NCI-H446 treated with DMSO at 0.1 percent for 48 hours (cell line): Measurements from ENCODE around the gene BBS1.

ENCODE experiments used
- DNase-seq: peaks from one replicate; lab custom pipeline; 2025; lab: John Stamatoyannopoulos, UW

Gene BBS1

DNA sequence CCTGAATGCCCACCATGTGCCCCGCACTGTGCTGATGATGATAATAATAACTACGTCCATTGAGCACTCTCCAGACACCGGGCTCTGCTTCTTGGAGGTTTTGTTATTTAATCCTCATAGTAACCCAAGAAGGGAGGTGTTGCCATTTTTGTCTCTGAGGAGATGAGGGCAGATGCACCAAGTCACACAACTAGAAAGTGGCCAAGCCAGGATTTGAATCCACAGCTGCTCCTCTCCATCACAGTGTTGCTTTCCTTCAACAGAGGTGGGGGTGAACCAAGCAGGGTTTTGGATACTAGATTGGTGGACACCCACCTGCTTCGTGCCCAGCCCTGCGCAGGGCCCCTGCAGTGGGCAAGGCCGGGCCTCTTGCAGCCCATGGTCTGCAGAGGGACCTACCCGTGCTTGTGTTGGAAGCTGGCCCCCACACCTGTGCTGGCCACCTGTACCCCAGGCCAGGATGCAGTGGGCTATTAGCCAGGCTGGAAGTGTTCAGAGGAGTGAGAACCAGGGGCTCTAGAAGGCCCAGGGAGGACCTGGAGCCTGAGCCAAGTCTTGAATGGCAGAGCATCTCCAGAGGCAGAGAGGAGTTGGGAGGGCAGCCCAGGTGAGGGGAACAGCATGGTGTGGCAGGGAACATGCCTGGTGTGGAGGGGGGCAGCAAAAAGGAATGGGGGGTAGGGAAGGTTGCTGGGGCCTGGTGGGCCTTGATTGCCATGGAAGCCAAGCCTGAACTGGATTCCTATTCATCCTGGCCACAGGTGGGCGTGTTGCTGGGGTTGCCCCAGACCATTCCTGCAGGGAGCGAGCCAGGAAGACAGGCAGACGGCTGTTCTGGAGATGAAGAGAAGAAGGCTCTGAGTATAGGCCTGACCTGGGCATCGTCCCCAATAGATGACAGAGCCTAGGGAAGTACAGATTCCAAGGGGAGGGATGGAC, 32.9 kb upstream of the BBS1 start:
- no peak for DNase-seq

GRCh38 chr11:66478729-66479393, 31.6 kb upstream of the BBS1 start:
- DNase-seq = no peak

- DNase-seq = peak; percentile 7
Measured at GRCh38 chr11:66479394-66480116, 30.9 kb upstream of the BBS1 start.

DNA sequence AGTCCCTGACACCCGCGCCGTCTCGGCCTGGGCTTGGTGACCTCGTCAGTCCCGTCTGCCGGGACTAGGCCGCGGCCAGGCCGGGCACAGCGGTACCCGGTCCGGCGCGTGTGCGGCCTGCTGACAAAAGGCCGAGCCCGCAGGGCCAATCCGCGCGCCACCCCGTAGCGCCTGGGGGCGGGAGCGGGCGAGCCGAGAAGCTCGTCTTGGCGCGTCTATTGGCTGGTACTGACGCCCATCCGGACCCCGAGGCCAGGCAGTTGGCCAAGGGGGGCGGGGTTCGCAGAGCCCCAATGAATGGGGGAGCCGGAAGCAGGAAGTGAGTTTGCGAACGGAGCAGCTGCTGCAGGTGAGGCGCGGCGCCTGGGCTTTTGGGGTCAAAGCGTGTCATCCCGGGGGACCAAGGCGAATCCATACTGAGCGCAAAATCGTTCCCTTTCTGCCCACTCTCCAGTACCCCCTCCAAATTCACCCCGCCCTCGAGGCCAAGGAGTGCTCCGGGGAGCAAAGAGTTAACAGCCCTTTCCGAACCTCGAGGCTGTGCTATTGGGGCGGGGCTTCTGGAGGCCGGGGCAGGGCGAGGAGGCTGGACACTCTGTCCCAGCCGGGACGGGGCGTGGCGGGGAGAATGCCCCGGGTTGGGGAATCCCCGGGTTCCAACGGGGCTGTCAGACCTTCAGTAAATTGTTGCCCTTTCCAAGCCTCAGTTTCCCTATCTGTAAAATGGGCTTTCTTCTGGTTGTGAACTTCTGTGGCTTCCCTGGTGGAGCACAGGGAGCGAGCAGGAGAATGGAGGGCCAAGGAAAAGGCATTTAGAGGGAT, 30.1 kb upstream of the BBS1 start, which contains the start of gene DPP3:
TSS of gene DPP3 (plus strand) at position 318 of the 822 bp plus-strand sequence. CDS start 1,767 bp downstream, outside the sequence.
- DNase-seq = peak; percentile 93

- DNase-seq = no peak
Measured at GRCh38 chr11:66484806-66485380, 25.5 kb upstream of the BBS1 start.

- no peak for DNase-seq
Measured at GRCh38 chr11:66488957-66489356, 21.5 kb upstream of the BBS1 start.

DNA sequence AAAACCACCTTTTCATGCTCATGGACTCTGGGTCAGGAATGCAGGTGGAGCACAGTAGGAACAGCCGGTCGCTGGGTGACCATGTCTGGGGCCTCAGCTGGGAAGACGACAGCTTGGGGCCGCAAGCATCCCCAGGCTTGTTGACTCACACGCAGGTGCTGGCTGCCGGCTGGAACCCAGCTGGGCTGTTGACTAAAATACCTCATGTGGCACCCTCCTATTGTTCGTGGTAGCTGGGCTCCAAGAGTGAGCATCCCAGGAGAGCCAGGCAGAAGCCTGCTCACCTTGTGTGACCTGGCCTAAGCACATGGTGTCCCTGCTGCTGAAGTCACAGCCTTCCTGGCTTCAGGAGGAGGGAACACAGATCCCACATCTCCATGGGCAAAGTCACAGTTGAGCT, 20.8 kb upstream of the BBS1 start:
- no peak for DNase-seq

DNA sequence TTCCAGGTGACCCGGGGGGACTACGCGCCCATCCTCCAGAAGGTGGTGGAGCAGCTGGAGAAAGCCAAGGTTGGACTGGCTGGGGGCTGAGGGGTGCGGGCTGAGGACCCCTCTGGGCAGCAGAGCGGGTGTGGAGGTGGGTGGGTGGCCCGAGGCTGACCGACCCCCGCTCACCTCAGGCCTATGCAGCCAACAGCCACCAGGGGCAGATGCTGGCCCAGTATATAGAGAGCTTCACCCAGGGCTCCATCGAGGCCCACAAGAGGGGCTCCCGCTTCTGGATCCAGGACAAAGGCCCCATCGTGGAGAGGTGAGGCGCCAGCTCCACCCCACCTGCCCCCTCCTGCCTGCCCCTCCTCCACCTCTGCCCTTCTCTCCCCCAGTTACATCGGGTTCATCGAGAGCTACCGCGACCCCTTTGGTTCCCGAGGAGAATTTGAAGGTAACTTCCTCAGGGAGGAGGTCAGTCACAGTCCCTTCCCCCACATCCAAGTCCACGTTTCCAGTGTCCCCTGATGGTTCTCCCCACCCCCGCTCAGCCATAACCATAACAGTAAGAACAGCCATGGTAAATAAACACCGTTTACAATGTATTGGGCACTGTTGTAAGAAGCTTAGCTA, 19.0 kb upstream of the BBS1 start:
- DNase-seq = no peak

- no peak for DNase-seq
Measured at GRCh38 chr11:66492161-66492865, 18.1 kb upstream of the BBS1 start.

DNA sequence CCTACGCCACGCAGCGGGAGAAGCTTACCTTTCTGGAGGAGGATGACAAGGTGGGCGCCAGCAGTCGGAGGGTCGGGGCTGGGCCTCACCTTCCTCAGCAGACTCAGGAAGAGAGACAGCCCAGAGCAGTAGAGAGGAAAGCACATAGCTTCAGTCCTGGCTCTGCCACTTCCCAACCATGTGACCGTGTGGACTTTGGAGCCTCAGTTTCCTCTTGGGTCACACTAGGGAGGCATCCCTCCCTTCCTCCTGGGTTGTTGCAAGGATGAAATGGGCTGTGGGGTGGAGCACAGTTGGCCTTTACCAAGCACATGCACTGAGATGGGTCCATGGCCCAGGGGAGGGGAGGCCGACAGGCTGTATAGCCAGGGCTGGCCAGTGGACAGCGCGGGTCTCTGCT, 17.3 kb upstream of the BBS1 start:
- no peak for DNase-seq

- no peak for DNase-seq
Measured at GRCh38 chr11:66494458-66494857, 16.0 kb upstream of the BBS1 start.

GRCh38 chr11:66494935-66495334, 15.5 kb upstream of the BBS1 start:
- DNase-seq = no peak

GRCh38 chr11:66495401-66495854, 15.0 kb upstream of the BBS1 start:
- DNase-seq = no peak

- DNase-seq = no peak
Measured at GRCh38 chr11:66497206-66497605, 13.2 kb upstream of the BBS1 start.

DNA sequence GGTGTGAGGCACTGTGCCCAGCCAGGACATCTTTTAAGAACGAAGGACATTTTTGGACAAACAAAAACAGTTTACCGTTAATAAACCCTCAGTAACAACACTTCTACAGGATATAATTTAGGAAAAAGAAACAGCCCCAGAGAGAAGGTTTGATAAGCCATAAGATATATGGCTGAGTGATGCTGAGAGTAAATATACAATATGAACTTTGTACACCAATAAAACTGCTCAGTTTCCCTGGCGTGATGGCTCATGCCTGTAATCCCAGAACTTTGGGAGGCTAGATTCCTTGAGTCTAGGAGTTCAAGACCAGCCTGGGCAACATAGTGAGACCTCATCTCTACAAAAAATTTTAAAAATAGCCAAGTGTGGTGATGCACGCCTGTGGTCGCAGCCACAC, 11.9 kb upstream of the BBS1 start:
- DNase-seq = no peak

GRCh38 chr11:66505276-66505816, 5.1 kb upstream of the BBS1 start:
- DNase-seq = no peak

DNA sequence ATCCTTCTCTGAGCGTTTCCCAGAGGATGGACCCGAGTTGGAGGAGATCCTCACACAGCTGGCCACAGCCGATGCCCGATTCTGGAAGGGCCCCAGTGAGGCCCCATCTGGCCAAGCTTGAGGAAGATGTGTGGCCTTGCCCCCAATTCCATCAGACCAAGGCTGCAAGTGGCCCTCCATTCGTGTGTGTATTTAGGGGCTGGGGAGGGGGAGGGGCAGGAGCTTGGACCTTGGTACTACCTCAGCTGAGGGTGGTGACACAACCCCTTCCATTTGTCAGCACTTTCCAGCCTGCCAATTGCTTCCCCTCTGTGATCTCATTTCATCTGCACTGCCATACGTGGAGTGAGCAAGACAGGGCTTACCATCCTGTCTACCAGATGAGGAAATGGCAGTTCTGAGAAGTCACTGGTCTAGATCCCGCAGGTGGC, 1.3 kb upstream of the BBS1 start:
- no peak for DNase-seq

GRCh38 chr11:66510990-66511339, 530 bp downstream of the BBS1 start:
- no peak for DNase-seq

DNA sequence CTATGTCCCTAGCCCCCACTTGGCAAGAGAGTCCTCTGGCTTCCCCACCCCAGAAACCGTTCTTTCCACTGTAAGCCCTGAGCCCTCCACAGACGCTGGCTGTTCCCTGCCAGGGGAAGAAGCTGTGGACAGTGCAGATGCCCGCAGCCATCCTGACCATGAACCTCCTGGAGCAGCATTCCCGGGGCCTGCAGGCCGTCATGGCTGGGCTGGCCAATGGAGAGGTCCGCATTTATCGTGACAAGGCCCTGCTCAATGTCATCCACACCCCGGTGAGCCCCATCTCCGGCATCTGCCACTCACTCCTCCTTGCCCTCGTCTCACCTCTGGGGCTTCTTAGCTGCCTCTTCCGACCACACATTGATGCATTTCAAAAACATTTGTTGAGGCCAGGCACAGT, 13.2 kb downstream of the BBS1 start:
- DNase-seq = no peak
